ENCODE results near the gene MT4.

GRCh38 chr16:56518425-56518824 is 46.4 kb upstream of the MT4 start:
- TF ChIP-seq EZH2 (optimal IDR thresholded peaks at IDR 0.05; ENCODE audit: low read depth, low read length) = no peak
- no peak for TF ChIP-seq CTCF (IDR thresholded peaks at IDR 0.05; ENCODE audit: low read length)

Data from MM.1S (cell line).